Uterus (tissue), 2 donors: ENCODE measurements around the gene PLIN3.

ENCODE experiments used
- POLR2A ChIP-seq, 2 donors: fragments of 450-650 bp; IDR thresholded peaks; one replicate each; pipeline ENCODE4 v1.6.1; 2016; ENCODE audit warnings: antibody characterized with exemption in 2 of 2, mild to moderate bottlenecking in 1 of 2, moderate library complexity in 1 of 2
- TF ChIP-seq, protein P1 (sequence below), 4 experiments: fragments of 200-600 bp in 2 of 4; fragments of 450-650 bp in 2 of 4; sonication (generic) in 2 of 4; IDR thresholded peaks; one replicate each; pipeline ENCODE4 v1.5.1; 2016 to 2019; ENCODE audit warnings: antibody characterized with exemption in 4 of 4, mild to moderate bottlenecking in 2 of 4, moderate library complexity in 1 of 4

DNA sequence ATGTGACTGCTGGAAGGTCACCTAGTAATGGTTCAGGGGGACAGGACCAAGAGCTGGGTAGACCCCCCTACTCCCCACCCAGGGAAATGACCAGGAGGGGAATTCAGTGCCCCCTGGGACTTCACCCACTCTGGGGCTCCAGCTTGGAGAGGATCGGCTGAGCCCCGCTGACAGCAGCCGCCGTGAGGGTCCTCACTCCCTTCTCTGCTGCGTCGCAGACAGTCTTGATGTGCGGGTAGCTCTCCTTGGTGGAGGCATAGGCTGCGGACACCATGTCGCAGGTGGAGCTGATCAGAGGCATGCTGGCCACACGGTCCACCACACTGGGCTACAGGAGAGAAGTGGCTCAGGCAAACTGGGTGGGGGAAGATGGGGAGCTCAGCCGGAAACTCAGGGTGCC lies 7.8 kb downstream of the PLIN3 start:
- TF ChIP-seq, protein P1, sequence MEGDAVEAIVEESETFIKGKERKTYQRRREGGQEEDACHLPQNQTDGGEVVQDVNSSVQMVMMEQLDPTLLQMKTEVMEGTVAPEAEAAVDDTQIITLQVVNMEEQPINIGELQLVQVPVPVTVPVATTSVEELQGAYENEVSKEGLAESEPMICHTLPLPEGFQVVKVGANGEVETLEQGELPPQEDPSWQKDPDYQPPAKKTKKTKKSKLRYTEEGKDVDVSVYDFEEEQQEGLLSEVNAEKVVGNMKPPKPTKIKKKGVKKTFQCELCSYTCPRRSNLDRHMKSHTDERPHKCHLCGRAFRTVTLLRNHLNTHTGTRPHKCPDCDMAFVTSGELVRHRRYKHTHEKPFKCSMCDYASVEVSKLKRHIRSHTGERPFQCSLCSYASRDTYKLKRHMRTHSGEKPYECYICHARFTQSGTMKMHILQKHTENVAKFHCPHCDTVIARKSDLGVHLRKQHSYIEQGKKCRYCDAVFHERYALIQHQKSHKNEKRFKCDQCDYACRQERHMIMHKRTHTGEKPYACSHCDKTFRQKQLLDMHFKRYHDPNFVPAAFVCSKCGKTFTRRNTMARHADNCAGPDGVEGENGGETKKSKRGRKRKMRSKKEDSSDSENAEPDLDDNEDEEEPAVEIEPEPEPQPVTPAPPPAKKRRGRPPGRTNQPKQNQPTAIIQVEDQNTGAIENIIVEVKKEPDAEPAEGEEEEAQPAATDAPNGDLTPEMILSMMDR (IDR thresholded peaks at IDR 0.05), result no peak
- no peak for TF ChIP-seq POLR2A (IDR thresholded peaks at IDR 0.05)
